ENCODE data around the gene ZSWIM5.
"Not testable (repeated sequence)": the region's sequence is repeated elsewhere in the genome, so short reads cannot be mapped to it uniquely, and the experiment has no call there.

The ZSWIM5 gene

DNA sequence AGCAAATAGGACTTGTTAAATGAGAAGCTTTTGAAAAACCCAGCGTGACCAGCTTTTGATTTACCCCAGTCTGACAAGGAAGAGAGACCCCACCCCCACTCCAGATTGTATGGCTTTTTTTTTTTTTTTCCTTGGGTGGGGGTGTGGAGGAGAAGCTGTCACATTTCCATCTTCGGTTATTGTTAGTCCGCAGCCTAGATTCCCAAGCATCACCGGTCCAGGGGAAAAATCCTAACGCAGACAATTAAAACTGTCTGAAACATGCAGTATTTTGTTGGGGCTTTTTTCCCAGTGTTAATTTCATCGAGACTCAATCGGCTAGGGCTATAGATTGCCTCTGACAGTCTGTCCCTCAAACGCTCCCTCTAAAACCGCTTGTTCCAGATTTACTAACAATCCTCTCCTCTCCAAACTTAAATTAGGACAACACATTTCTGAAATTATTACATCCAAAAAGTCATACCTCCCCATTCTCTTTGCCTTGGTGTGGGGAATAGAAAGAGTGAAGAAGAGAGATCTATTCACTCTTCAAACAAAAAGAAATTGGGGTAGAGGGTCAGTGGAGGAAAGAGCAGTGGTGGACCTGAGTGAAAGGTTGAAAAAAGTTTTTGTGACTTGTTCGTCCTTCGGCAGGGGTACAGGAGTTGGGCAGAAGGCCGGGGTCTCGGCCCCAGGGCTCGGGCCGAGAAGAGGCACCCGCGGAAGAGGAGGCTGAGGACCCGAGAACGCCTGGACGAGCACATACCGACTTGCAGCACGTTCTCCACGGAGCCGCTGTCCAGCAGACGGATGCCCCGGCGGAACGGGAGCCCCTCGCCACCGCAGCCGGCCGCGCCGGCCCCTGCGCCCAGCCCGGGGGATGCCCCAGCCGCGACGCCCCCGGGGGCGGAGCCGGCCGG lies 1.1 kb downstream of the ZSWIM5 start:
- peak in 1 of 2 donors; percentile 5 for DNase-seq (ENCODE audit: low read depth in 2 of 2)

DNA sequence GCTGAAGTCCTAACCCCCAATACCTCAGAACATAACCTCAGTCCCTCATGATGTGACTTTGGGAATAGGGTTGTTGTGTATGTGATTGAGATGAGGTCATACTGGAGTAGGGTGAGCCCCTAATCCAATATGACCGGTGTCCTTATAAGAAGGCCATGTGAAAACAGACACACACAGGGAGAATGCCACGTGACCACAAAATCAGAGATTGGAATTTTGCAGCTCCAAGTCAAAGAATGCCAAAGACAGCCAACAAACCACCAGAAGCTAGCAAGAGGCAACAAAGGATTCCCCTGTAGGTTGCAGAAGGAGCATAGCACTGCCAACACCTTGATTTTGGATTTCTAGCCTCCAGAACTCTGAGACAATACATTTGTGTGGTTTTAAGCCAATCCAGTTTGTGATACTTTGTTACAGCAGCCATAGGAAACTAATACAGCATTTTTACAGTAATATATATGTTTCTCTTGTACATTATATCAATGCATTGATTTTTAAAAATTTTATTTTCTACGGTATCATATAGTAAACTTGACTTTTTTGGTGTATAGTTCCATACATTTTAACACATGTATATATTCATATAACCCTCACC lies 5.4 kb downstream of the ZSWIM5 start:
- DNase-seq (ENCODE audit: low read depth in 2 of 2): no peak

DNA sequence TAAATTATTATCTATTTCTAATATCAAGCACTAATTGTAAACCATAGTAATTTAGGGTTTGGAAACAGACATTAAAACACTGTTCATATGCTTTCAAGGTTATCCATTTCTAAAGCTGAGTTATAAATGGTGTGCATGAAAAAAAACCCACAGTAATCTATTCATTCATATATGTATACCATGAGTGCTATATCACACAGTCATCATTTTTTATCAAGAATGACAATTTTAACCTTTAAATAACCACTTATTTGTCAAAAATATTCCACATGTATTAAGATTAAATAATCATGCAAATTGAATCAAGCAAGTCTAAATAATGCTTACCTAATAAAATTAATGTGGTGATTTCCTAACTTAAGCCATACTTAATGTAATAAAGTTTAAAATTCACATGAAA lies 6.0 kb downstream of the ZSWIM5 start:
- no peak for DNase-seq (ENCODE audit: low read depth in 2 of 2)

DNA sequence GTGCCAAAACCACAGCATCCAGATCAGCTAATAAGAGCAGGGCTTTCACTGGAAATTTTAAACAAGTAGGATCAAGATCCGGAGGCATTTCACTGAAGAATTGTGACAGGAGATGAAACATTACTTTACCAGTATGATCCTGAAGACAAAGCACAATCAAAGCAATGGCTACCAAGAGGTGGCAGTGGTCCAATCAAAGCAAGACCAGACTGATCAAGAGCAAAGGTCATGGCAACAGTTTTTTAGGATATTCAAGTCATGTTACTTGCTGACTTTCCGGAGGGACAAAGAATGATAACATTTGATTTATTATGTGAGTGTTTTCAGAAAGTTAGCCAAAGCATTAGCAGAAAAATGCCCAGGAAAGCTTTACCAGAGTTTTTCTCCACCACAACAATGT lies 8.2 kb downstream of the ZSWIM5 start:
- no peak for DNase-seq (ENCODE audit: low read depth in 2 of 2)

GRCh38 chr1:45196863-45197262 lies 9.5 kb downstream of the ZSWIM5 start:
- DNase-seq (ENCODE audit: low read depth in 2 of 2): no peak

- DNase-seq (ENCODE audit: low read depth in 2 of 2): no peak
Observed at GRCh38 chr1:45191418-45191783, 15.0 kb downstream of the ZSWIM5 start.

DNA sequence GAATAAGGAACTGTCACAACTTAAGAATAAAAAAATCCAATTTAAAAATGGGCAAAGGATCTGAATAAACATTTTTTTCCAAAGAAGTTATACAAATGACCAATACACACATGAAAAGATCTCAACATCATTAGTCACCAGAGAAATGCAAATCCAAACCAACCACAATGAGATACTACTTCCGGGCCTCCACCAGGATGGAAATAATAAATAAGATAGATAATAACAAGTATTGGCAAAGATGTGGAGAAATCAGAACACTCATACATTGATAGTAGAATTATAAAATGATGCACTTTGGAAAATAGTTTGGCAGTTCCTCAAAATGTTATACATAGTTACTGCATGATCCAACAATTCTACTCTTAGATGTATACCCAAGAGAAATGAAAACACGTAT lies 18.7 kb downstream of the ZSWIM5 start:
- DNase-seq (ENCODE audit: low read depth in 2 of 2): no peak

DNA sequence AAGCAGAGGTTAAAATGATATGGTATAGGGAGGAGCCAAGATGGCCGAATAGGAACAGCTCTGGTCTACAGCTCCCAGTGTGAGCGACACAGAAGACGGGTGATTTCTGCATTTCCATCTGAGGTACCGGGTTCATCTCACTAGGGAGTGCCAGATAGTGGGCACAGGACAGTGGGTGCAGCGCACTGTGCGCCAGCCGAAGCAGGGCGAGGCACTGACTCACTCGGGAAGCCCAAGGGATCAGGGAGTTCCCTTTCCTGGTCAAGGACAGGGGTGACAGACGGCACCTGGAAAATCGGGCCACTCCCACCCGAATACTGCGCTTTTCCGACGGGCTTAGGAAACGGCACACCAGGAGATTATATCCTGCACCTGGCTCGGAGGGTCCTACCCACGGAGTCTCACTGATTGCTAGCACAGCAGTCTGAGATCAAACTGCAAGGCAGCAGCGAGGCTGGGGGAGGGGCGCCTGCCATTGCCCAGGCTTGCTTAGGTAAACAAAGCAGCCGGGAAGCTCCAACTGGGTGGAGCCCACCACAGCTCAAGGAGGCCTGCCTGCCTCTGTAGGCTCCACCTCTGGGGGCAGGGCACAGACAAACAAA lies 26.4 kb downstream of the ZSWIM5 start:
- DNase-seq (ENCODE audit: low read depth in 2 of 2): not testable (repeated sequence)

DNA sequence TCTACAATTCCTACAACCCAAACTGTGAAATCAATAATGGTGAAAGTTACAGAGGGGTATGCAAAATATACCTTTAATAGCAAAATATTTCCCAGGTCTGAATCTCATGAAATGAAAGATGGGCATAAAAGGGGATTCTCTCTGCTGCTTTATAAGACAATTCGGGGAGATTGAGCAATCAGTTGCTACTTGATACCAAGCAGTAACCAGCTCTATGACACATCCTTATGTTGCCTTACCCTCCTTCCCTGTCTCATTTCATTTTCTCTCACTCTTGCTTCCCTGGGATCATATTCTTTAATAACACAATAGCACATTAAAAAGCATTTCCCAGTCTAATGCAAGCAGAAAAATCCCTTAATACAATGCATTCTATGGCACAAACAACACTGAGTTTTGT lies 29.0 kb downstream of the ZSWIM5 start:
- DNase-seq (ENCODE audit: low read depth in 2 of 2): no peak

- DNase-seq (ENCODE audit: low read depth in 2 of 2): no peak
Observed at GRCh38 chr1:45172764-45173163, 33.6 kb downstream of the ZSWIM5 start.

DNA sequence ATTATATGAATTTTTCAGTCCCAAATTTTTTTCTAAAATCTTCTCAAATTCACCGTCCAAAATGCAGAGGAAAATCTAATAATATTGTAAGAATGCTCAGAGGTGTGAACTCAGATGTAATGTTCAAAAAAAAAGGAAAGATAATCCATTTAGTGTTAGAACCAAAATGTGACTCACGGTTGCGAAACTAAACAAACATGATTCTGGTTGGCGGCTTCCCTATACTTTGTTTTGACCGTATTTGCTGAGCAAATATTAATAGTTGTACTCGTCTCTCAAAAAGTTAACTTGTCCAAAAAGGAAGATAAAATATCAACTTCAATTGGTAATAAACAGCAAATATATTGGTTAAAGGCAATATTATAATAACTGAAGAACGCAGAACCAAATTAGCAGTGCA lies 34.4 kb downstream of the ZSWIM5 start:
- no peak for DNase-seq (ENCODE audit: low read depth in 2 of 2)

DNA sequence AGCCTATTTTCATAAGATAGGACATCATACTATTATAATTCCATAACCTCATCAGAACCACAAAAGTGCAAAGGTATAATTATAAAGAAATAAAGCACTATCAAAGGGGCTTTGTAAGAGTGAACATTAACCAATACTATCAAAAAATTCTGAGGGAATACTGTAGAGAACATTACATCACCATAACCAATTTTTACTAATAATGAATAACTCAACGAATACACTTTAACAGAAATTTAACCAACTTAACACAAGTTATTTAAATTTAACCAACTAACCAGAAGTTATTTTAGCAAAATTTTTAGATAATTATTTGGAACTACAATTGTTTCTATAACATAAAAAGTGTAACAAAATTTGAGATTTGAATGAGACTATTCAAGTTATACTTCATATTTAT lies 34.8 kb downstream of the ZSWIM5 start:
- no peak for DNase-seq (ENCODE audit: low read depth in 2 of 2)

- DNase-seq (ENCODE audit: low read depth in 2 of 2): no peak
Observed at GRCh38 chr1:45170151-45170742, 36.2 kb downstream of the ZSWIM5 start.

- not testable (repeated sequence) for DNase-seq (ENCODE audit: low read depth in 2 of 2)
Observed at GRCh38 chr1:45167947-45168346, 38.5 kb downstream of the ZSWIM5 start.

- DNase-seq (ENCODE audit: low read depth in 2 of 2): not testable (repeated sequence)
Observed at GRCh38 chr1:45164307-45164706, 42.1 kb downstream of the ZSWIM5 start.

DNA sequence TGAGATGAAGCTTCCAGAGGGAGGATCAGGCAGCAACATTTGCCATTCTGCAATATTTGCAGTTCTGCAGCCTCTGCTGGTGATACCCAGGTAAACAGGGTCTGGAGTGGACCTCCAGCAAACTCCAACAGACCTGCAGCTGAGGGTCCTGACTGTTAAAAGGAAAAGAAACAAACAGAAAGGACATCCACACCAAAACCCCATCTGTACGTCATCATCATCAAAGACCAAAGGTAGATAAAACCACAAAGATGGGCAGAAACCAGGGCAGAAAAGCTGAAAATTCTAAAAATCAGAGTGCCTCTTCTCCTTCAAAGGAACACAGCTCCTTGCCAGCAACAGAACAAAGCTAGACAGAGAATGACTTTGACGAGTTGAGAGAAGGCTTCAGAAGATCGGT lies 43.3 kb downstream of the ZSWIM5 start:
- not testable (repeated sequence) for DNase-seq (ENCODE audit: low read depth in 2 of 2)

DNA sequence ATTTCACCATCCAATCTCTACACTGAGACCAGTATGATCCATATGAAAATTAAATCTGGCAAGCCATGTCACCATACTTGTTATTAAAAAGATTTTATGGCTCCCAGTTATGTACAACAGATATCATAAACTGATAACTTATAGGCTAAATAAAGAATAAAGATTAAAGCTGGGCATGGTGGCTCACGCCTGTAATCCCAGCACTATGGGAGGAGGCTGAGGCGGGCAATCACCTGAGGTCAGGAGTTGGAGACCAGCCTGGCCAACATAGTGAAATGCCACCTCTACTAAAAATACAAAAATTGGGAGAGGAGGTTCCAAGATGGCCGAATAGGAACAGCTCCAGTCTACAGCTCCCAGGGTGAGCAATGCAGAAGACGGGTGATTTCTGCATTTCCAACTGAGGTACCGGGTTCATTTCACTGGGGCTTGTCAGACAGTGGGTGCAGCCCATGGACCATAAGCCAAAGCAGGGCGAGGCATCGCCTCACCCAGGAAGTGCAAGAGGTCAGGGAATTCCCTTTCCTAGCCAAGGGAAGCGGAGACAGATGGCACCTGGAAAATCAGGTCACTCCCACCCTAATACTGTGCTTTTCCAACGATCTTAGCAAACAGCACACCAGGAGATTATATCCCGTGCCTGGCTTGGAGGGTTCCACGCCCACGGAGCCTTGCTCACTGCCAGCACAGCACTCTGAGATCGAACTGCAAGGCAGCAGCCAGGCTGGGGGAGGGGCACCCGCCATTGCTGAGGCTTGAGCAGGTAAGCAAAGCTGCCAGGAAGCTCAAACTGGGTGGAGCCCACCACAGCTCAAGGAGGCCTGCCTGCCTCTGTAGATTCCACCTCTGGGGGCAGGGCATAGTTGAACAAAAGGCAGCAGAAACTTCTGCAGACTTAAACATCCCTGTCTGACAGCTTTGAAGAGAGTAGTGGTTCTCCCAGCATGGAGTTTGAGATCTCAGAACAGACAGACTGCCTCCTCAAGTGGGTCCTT lies 44.1 kb downstream of the ZSWIM5 start:
- peak in 1 of 2 donors; percentile 1 for DNase-seq (ENCODE audit: low read depth in 2 of 2)

DNA sequence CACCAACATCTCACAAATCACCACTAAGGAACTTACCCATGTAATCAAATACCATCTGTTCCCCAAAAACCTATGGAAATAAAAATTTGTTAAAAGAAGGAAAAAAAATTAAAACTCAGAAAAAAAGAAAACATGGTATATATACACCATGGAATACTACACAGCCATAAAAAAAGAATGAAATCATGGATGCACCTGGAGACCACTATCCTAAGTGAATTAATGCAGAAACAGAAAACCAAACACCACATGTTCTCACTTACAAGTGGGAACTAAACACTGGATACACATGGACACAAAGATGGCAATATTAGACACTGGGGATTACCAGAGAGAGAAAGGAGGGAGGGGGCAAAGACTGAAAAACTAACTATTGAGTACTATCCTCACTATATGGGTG lies 50.4 kb downstream of the ZSWIM5 start:
- no peak for DNase-seq (ENCODE audit: low read depth in 2 of 2)

GRCh38 chr1:45155423-45155822 lies 51.0 kb downstream of the ZSWIM5 start:
- no peak for DNase-seq (ENCODE audit: low read depth in 2 of 2)

DNA sequence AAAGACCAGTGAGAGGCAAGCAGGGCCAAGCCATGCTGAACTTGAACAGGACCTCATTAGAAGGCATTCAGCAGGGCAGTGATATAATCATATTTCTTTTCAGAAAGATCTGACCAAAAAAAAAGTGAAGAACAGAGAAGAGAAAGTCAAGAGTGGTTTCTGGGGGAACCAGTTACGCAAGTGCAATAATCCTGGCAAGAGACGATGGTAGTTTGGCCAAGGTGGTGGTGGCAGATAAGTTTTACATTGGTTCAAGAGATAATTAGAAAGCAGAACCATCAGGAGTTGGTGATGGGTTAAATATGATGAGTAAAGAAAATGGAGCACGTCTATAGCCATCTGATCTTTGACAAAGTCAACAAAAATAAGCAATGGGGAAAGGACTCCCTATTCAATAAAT lies 54.3 kb downstream of the ZSWIM5 start:
- no peak for DNase-seq (ENCODE audit: low read depth in 2 of 2)

GRCh38 chr1:45148209-45148825 lies 58.1 kb downstream of the ZSWIM5 start:
- no peak for DNase-seq (ENCODE audit: low read depth in 2 of 2)
